GM23338 (cell line): ENCODE measurements around the gene ACP3. TPM values are rescaled to one million over a fixed set of nuclear protein-coding genes. Genes with fewer than 3 reads are reported as not detected.

ENCODE experiments used
- ATAC-seq: fragments of 200-7000 bp; cut with Tn5 transposase; 3 replicates; pipeline ENCODE4 v1.9.1; 2020
- DNase-seq: peaks from one replicate; pipeline ENCODE4 v3.0.0-alpha.2; 2015; ENCODE audit warnings: low spot score
- H2AFZ ChIP-seq: fragments of 200-600 bp; sonication (generic); 2 replicates; pipeline ENCODE4 v1.8.0; 2016; ENCODE audit warnings: antibody characterized with exemption, mild to moderate bottlenecking, moderate library complexity
- H3F3A ChIP-seq: fragments of 200-600 bp; sonication (generic); replicated peaks from 2 replicates; pipeline ENCODE4 v1.8.0; 2017; ENCODE audit warnings: antibody characterized with exemption, mixed run types, low read depth
- H3K27ac ChIP-seq: fragments of 200-600 bp; sonication (generic); 2 replicates; pipeline ENCODE4 v1.6.1; 2016; ENCODE audit warnings: low read depth
- H3K27me3 ChIP-seq: fragments of 200-600 bp; sonication (generic); 2 replicates; pipeline ENCODE4 v1.8.0; 2016; ENCODE audit warnings: mild to moderate bottlenecking, mixed run types, moderate library complexity; ENCODE audit not compliant: insufficient read depth
- H3K36me3 ChIP-seq: fragments of 200-600 bp; sonication (generic); 2 replicates; pipeline ENCODE4 v1.8.0; 2016; ENCODE audit warnings: mild to moderate bottlenecking; ENCODE audit not compliant: insufficient read depth
- H3K4me1 ChIP-seq: fragments of 200-600 bp; sonication (generic); 2 replicates; pipeline ENCODE4 v1.8.0; 2016; ENCODE audit warnings: mild to moderate bottlenecking, moderate library complexity; ENCODE audit not compliant: insufficient read depth
- H3K4me2 ChIP-seq: fragments of 200-600 bp; sonication (generic); 2 replicates; pipeline ENCODE4 v1.7.1; 2017; ENCODE audit warnings: mixed run types
- H3K4me3 ChIP-seq: fragments of 200-600 bp; sonication (generic); 2 replicates; pipeline ENCODE4 v1.6.1; 2016; ENCODE audit warnings: mixed run types
- H3K79me2 ChIP-seq: fragments of 200-600 bp; sonication (generic); replicated peaks from 2 replicates; pipeline ENCODE4 v1.8.0; 2017; ENCODE audit warnings: mild to moderate bottlenecking; ENCODE audit not compliant: insufficient read depth
- H3K9me2 ChIP-seq: fragments of 200-600 bp; sonication (generic); 2 replicates; pipeline ENCODE4 v1.8.0; 2017; ENCODE audit not compliant: insufficient read depth
- H4K20me1 ChIP-seq: fragments of 200-600 bp; sonication (generic); replicated peaks from 2 replicates; pipeline ENCODE4 v1.8.0; 2017; ENCODE audit warnings: mild to moderate bottlenecking; ENCODE audit not compliant: insufficient read depth
- H3K27ac Mint-ChIP-seq: 2 replicates; pipeline ENCODE4 v1.8.0; 2020; ENCODE audit warnings: inconsistent platforms, mild to moderate bottlenecking, moderate library complexity, mixed read lengths
- H3K27me3 Mint-ChIP-seq: 3 replicates; pipeline ENCODE4 v1.8.0; 2022; ENCODE audit warnings: low read depth, mild to moderate bottlenecking, moderate library complexity, mixed read lengths, inconsistent platforms; ENCODE audit not compliant: insufficient read depth, poor library complexity
- H3K36me3 Mint-ChIP-seq: 3 replicates; pipeline ENCODE4 v1.8.0; 2021; ENCODE audit warnings: low read depth, mild to moderate bottlenecking, inconsistent platforms, moderate library complexity, mixed read lengths
- H3K4me1 Mint-ChIP-seq: 3 replicates; pipeline ENCODE4 v1.8.0; 2020; ENCODE audit warnings: mild to moderate bottlenecking, inconsistent platforms, mixed read lengths
- H3K4me3 Mint-ChIP-seq: 3 replicates; pipeline ENCODE4 v1.8.0; 2021; ENCODE audit warnings: moderate library complexity, mild to moderate bottlenecking, inconsistent platforms, mixed read lengths
- H3K9me3 Mint-ChIP-seq: 3 replicates; pipeline ENCODE4 v1.8.0; 2020; ENCODE audit warnings: moderate library complexity, mild to moderate bottlenecking, inconsistent platforms, mixed read lengths
- CREB1 ChIP-seq: fragments of 250-450 bp; sonication (Bioruptor Pico); IDR thresholded peaks from 2 replicates; pipeline ENCODE4 v1.5.0; 2020; ENCODE audit warnings: low read depth, mild to moderate bottlenecking, moderate library complexity
- CTCF ChIP-seq, 2 experiments: fragments of 200-600 bp in 1 of 2; sonication (generic) in 1 of 2; conservative IDR thresholded peaks; 2 replicates each; pipeline versions ENCODE4 v1.5.1 to v1.6.1; 2016 to 2017; ENCODE audit warnings: antibody characterized with exemption in 2 of 2, low read depth in 2 of 2, mild to moderate bottlenecking in 2 of 2, moderate library complexity in 1 of 2
- JUNB ChIP-seq: IDR thresholded peaks from one replicate; pipeline ENCODE4 v1.6.1; 2016; ENCODE audit warnings: antibody characterized with exemption; ENCODE audit not compliant: unreplicated experiment
- NANOG ChIP-seq: IDR thresholded peaks from 2 replicates; pipeline ENCODE4 v1.6.1; 2016; ENCODE audit warnings: antibody characterized with exemption, borderline replicate concordance
- POLR2AphosphoS5 ChIP-seq: IDR thresholded peaks from 2 replicates; pipeline ENCODE4 v1.6.1; 2016; ENCODE audit warnings: antibody characterized with exemption, low read depth
- STAT1 ChIP-seq: IDR thresholded peaks from one replicate; pipeline ENCODE4 v1.6.1; 2016; ENCODE audit warnings: antibody characterized with exemption; ENCODE audit not compliant: unreplicated experiment
- ZNF331 ChIP-seq: fragments of 250-450 bp; sonication (Bioruptor Pico); IDR thresholded peaks from 2 replicates; pipeline ENCODE4 v1.5.0; 2020; ENCODE audit warnings: low read depth, mild to moderate bottlenecking, moderate library complexity
- ZNF462 ChIP-seq: fragments of 250-450 bp; sonication (Bioruptor Pico); IDR thresholded peaks from 2 replicates; pipeline ENCODE4 v1.5.0; 2020; ENCODE audit warnings: mild to moderate bottlenecking, moderate library complexity
- polyA plus RNA-seq: library from polyadenylated mRNA; unstranded; fragments of >200 nt; fragmentation: Nextera tagmentation; extraction: Ambion mirVana; gene quantifications from 2 replicates; pipeline ENCODE4 v1.2.1, GENCODE V29; 2016
- total RNA-seq: library from RNA; depleted of rRNA; stranded (reverse); fragments of >200 nt; shearing (Covaris generic); gene quantifications from 2 replicates; pipeline ENCODE4 v1.2.3, GENCODE V29; 2014

Gene ACP3
- total and polyA plus RNA-seq, 2 experiments from 2014 or later = 1.1 to 3.5 TPM

GRCh38 chr3:132292042-132292441 lies 25.2 kb upstream of the ACP3 start (continued):
- TF ChIP-seq CTCF (conservative IDR thresholded peaks at IDR 0.05; ENCODE audit: low read depth in 2 of 2) (no peak), ZNF462 (no peak)

- Histone ChIP-seq H3K9me2 (no peaks in the 10 kb centered on the region), H3K4me3 (no peak overlapping the region), H3F3A (no peaks in the 10 kb centered on the region), H2AFZ (peak overlapping the region; percentile 78), H3K4me1 (peaks cover 6% of the 10 kb centered on the region; the same call in 1 of the 2 replicates), H3K27me3 (no peaks in the 10 kb centered on the region), H3K27ac (no peak overlapping the region), H3K36me3 (no peaks in the 10 kb centered on the region), H4K20me1 (no peaks in the 10 kb centered on the region), H3K4me2 (no peak overlapping the region), H3K79me2 (no peaks in the 10 kb centered on the region)
- ATAC-seq = no peak
- Mint-ChIP-seq H3K9me3 (peaks cover 18% of the 10 kb centered on the region), H3K36me3 (peaks cover 7% of the 10 kb centered on the region), H3K27me3 (no peaks in the 10 kb centered on the region), H3K27ac (no peak overlapping the region), H3K4me3 (no peak overlapping the region), H3K4me1 (no peaks in the 10 kb centered on the region; the same call in 2 of the 3 replicates)
- TF ChIP-seq ZNF462 (no peak), STAT1 (no peak), POLR2AphosphoS5 (no peak), CREB1 (CRISPR knock-in tag) (no peak), JUNB (no peak), NANOG (no peak), ZNF331 (no peak)
- DNase-seq = no peak
Observed at GRCh38 chr3:132293251-132293650, 24.0 kb upstream of the ACP3 start.
